ELR (cell line): ENCODE data around the gene TMEM14A.
"Not testable (repeated sequence)": the region's sequence is repeated elsewhere in the genome, so short reads cannot be mapped to it uniquely, and the experiment has no call there.

Source experiments
- DNase-seq: peaks from one replicate; pipeline ENCODE4 v3.0.0-alpha.2; 2015; ENCODE audit warnings: low read depth

TMEM14A gene

DNA sequence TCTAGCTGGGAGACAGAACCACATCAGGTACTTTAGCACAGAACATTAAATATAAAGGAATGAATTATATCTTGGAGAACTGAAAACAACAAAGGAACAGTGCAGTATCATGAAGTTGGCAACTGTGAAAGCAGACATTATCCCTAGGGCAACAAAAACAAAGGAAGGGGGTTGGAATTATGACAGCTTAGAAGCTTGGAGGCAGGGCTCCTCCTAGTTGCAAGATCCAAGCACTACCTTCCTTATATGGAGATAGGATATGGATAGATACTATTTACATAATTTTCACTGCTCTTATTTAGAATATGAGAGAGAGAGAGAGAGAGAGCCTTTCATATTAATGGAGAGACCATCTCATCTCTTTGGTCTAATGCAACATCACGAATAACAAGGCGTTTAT is 27.0 kb downstream of the TMEM14A start:
- DNase-seq: peak; percentile 40

DNA sequence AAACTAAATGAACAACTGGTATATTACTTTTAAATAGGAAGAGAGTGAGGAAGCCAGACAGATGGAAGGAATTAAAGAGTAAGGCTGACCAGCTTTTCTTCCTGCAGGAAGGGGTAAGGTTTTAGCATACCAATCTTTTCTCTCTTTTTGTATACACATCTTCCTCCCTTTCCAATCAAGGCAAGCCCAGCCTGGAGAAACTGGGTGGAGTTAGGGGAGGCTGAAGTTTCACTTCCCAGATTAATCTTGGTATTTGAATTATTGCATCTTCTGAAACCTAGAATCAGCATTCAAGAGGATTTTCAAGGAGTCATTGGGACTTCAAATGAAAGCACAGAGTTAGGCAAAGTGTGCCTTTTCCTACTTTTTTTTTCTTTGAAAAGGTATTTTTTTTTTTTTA is 33.1 kb downstream of the TMEM14A start:
- no peak for DNase-seq

DNA sequence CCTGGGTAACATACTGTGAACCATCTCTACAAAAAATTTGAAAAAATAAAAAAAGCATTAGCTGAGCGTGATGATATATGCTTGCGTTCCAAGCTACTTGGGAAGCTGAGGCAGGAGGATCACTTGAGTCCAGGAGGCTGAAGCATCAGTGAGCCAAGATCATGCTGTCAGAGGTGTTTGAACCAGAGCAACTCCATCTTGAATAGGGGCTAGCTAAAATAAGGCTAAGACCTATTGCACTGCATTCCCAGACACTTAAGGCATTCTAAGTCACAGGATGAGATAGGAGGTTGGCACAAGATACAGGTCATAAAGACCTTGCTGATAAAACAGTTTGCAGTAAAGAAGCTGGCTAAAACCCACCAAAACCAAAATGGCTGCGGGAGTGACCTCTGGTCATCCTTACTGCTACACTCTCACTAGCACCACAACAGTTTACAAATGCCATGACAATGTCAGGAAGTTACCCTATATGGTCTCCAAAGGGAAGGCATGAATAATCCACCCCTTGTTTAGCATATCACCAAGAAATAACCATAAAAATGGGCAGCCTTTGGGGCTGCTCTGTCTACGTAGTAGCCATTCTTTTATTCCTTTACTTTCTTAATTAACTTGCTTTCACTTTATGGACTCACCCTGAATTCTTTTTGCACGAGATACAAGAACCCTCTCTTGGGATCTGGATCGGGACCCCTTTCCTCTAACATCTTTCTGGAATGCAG is 34.0 kb downstream of the TMEM14A start:
- not testable (repeated sequence) for DNase-seq

DNA sequence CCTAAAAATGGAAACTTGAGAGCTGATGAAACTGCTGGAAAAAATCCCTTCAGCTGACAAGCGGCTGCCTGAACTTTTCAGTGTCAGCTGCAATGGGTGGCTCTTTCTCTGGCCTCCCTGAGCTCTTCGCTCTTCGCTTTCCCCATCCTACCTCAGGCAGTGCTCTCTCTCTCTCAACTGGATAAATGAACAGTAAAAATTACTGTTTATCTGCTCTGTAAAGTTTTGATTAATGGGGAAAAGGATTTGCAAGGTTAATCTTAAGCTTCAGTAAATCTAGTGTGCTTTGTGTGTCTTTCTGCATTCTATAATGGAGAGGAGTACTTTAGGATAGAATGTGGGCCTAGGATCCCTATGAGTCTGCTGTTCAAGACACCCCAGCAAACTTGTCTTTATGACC is 35.1 kb downstream of the TMEM14A start:
- no peak for DNase-seq

DNA sequence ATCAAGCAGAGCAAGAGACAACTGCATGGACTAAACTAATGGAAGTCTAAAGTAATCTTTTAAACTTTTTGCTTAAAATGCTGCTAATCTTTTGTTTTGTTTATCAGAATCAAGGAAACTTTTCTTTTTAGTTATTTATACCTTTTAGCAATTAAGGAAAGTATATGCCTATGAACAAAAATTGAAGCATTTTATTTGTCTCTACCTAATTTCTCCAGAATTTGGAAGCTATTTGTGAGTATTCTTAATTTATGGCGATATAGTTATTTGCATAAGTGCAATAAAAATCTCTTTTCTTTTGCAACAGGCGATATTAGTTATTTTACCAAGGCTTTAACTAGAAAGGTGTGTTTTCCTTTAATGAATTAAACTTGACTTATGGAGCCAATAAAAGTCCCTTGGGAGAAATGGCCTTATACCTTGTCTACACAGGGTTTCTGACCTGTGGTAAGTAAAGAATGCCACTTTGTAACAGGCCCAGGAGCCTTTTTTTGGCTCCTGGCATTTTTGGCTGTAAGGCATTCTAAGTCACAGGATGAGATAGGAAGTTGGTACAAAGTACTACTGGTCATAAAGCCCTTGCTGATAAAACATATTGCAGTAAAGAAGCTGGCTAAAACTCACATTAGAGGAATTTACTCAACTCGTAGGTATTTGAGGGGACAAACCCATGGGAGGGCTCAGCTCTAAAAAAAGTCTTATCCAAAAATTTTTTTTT is 37.2 kb downstream of the TMEM14A start:
- DNase-seq: peak; percentile 7

DNA sequence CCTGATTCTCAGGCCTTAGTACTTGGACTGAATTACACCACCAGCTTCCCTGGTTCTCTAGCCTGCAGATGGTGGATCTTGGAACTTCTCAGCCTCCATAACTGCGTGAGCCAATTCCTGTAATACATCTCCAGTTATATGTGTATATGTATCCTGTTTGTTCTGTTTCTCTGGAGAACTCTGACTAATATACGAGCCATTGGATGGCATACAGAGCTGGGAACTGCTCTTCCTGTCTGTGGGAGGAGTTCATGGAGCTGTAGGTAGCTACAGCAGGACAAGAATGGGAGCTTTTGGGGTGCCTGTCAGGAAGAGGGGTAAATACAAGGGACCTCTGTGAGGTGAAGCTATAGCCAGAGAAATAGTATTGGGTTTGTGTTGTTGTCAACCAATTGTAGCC is 41.2 kb downstream of the TMEM14A start:
- peak; percentile 16 for DNase-seq

DNA sequence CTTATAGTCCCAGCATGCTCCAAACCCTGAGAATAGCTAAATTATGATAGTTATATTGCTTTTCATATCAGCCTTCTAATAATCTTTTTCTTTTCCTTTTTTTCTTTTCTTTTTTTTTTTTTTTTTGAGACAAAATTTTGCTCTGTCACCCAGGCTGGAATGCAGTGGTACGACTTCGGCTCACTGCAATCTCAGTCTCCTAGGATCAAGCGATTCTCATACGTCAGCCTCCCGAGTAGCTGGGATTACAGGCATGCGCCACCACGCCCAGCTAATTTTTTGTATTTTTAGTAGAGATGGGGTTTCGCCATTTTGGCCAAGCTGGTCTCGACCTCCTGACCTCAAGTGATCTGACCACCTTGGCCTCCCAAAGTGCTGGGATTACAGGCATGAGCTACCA is 43.8 kb downstream of the TMEM14A start:
- not testable (repeated sequence) for DNase-seq

DNA sequence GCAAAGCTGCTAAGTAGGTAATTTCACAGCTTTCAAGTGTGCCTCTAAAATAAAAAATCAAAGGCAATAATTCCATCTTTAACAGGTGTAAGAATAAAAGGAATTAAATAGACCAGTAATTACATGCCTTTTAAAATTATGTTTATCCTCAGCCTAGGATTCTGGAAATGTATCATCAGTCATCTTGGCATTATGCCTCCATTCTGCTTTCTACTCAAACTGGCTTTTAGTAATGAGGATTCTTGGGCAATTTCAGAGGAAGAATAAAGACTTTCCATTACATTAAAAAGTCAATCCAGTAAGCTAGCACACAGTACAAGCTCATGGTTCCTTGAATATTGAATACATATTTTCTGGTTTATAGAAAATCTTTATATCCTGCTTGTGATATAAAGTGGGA is 47.6 kb downstream of the TMEM14A start:
- no peak for DNase-seq

DNA sequence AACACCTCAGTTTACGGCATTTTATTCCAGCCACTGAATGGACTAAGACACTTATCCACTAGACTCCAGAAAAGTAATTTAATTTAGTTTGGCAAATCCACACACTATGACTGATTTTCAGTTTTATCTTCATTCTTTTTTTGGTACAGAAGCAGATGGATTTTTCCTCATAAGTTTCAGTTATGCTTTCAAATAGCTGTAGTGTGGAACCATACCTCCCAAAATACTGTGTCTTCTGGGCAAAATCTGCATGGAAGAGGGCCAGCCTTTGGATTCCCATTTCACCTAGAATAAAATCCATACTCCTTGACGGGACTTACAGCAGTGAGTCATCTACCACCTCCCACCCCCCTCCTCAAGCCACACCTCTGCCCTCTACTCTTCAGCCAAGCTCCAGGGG is 49.4 kb downstream of the TMEM14A start:
- no peak for DNase-seq

DNA sequence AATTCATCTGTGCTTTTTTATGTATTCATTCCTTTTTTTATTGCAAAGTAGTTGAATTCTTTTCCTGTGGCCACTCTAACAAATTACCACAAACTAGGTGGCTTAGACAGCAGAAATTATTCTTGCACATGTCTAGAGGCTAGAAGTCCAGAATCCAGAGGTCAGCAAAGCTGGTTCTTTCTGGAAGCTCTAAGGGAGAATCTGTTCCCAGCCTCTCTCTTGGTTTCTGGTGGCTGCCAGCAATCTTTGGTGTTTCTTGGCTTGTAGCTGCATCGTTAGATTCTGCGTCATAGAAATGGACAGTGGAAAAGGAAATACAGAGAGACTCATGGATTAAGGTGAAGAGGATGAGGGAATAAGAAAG is 53.1 kb downstream of the TMEM14A start:
- DNase-seq: peak; percentile 37

DNA sequence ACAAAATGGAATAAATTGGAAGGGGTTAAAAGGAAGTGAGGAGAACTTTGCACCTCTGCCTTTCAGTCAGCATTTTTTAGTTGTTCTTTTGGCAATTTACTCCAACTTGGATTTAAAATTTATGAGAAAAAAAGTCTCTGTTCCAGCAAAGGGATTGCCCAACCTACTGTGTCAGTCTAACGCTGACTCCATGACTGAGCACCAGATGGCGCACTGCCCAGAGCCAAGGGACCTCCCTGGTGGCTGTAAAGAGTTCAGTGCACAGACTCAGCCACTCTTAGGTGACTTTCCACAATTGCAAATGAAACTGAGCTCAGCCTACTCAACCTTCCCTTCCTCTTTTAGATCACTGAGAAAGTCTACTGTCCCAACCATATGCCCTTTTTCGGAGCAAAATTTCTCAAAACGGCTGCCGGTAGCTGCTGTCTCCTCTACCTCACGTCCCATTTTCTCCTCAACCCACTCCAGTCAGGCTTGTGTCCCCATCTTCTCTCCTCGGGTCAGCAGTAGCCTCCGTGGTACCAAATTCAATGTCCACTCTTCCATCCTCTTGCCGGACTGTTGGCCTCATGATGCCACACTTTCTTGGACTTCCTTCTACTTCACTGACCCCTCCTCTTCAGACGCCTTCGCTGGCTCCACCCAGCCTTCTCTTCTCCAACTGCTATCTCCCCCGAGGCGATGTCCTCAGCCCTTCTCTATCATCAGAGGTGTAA is 53.7 kb downstream of the TMEM14A start:
- DNase-seq: peak; percentile 78

DNA sequence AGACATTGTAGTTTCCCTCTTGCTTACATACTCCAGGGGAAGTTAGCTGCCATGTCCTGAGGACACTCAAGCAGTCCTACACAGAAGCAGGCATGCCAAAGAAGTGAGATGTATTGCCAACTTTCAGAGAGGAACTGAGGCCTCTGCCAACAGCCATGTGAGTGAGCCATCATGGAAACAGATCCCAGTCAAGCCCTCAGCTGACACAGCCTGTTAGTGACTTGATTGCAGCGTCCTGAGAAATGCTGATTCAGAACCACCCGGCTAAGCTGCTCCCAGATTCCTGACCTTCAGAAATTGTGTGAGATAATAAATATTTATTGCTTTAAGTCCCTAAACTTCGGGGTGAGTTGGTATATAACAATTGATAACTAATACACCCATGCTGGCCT is 54.2 kb downstream of the TMEM14A start:
- DNase-seq: no peak

DNA sequence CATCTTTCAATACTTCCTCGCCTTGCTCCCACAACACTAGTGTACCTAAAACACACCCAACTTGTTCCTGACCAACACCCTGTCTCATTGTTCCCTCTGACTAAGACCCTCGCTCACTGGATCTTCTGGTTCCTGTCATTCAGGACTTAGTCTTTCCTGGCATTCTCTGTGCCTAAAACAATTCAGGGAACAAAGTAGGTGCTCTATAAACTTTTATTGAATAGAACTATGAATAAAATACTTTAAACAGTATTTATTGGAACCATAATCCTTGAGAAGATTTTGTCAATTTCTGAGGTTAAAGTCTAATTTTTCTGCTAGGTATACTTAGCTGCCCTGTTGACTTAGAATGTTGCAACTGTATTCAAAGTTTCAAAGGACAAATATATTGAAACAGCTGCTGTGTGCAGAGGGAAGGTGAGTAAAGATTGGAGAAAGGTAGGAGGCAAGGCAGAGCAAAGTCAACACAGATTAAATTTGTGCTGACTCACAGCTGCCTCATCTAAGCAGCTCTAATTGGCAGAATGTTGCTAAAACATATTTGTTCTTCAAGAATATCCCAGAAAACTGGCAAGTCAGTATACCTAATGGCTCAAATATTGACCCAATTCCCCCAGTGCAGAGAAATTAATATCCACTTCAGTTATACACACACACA is 54.8 kb downstream of the TMEM14A start:
- DNase-seq: peak; percentile 4

DNA sequence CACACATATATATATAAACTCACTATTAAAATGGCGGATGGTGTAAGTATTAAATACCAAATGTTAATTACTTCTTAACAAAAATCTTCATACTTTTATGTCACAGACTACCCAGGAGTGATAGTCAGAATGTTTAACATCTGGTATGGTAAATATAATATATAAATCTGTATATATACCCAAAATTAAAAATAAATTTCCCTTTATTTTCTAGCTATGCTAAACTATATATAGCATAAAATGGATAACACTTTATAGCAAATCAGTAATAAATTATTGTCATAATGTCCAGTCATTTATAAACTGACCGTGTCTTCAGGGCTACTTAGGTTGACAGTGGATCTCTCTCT is 55.3 kb downstream of the TMEM14A start:
- DNase-seq: no peak

DNA sequence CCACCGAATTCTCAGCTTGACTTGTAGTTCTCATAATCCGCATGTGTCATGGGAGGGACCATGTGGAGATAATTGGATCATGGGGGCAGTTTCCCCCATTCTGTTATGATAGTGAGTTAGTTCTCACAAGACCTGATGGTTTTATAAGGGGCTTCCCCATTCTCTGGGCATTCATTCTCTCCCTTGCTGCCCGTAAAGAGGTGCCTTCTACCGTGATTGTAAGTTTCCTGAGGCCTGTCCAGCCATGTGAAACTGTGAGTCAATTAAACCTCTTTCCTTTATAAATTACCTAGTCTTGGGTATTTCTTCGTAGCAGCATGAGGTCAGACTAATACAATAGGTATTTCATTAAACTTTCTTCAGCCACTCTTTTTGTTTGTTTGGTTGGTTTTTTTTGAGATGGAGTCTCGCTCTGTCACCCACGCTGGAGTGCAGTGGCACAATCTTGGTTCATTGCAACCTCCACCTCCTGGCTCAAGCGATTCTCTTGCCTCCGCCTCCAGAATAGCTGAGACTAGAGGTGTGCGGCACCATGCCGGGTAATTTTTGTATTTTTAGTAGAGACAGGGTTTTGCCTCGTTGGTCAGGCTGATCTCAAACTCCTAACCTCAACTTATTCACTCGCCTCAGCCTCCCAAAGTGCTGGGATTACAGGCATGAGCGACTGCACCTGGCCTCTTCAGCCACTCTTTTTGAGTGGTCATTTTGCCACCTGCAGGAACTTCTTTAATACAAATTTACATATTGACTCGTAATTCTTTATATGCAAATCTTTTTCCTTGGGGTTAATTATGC is 56.0 kb downstream of the TMEM14A start:
- DNase-seq: no peak

DNA sequence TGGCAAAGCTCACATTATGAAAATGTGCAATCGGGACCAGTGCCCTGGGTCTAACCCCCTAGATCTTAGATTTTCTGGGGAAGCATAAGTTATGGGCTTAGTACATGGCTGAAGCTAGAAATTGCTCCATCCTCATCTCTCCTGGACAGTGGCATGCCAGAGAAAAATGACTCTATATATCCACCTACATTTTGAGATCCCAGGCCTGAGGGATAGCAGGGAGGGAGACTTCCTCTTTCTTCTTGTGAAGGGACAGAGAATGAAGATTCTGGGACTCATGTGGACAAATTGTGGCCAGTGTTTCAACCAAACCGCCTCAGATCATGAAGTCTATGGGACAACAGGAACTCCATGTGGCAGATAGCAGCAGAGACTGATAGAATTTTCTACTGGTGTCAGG is 57.0 kb downstream of the TMEM14A start:
- no peak for DNase-seq

DNA sequence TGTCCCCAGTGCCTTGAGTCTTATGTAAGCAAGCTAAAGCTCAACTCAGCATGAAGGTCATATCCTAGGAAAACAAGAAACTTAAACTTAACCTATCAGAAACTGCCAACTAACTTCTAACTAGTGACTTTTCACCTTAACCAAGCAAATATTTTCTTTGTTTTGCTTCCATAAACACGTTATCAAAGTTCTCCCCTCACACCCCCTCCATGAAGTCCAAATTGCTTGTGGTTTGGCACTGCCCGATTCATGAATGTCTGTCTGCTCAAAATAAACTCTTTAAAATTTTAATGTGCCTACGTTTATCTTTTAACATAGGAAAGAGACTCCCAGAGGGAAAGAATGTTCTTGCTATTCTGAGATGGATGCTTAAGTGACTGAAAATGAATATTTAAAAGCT is 57.5 kb downstream of the TMEM14A start:
- DNase-seq: no peak

DNA sequence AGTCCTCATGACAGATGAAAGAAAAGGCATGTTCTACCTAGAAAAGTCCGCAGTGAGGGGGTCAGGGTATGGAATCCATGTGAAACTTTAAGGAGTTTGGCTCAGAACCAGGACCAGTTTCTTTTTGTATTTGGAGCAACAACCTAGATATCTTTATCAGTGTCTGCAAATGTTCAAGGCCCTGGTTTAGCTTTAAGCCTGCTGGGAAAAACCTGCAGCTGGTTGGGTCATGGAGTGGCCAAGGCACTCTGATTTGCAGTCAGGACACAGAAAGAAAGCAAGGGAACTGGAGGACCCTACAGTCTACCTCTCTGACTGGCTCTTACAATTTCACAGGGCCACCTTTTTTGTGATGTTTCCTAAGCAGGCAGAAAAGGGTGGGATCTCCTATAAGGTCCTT is 58.7 kb downstream of the TMEM14A start:
- DNase-seq: no peak

DNA sequence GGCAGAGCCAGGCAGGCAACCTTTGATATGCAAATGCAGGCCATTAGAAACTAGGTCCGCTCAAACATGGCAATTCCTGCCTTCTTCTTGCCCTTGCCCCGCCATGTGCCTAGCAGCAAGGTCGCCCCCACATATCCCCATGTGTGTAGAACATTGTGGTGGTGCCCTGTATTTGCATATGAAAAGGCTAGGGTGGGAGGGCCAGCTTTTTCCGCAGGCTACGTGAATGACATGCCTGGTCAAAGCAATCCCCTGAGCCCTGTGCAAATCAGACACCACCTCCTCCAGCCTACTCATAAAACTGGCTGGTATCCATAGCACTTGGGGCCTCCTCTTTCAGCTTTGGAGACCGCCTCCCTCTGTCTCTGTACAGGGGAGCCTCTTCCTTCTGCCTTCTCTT is 60.8 kb downstream of the TMEM14A start:
- no peak for DNase-seq

DNA sequence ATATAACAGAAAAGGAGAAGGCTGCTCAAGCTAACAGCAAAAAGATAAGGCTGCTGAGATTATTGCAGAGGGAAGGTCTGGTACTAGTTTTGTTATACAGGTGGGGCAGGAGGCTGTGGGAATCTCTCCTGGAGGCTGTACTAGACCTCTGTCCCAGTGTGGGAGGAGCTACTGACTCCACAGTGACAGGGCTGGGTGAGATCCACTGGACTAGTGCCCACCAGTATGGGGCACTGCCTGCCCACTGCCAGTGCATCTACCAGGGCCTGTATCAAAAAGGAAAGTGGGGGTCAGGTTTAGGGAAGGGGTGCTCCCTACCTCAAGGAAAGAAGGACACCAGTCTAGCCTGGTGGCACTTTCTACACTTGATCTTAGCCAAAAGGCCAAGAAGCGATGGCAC is 62.3 kb downstream of the TMEM14A start:
- no peak for DNase-seq

DNA sequence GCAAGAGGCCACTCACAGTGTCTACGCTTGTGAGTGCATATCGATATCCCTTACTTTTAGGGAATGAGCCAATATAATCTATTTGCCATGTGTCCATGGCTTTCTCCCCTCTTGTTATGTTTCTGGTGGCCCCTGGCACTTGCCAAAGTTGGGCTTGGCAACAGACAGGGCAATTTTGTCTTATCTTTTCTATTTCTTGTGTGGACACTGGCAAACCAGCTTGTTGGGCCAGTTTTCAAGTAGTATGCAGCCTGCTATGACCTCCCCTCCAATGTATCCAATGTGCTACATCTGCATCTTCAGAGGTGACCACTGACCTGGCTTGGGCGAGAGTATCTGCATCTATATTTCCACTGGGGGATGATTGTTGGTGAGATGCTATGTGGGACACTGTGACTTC is 63.2 kb downstream of the TMEM14A start:
- DNase-seq: no peak

DNA sequence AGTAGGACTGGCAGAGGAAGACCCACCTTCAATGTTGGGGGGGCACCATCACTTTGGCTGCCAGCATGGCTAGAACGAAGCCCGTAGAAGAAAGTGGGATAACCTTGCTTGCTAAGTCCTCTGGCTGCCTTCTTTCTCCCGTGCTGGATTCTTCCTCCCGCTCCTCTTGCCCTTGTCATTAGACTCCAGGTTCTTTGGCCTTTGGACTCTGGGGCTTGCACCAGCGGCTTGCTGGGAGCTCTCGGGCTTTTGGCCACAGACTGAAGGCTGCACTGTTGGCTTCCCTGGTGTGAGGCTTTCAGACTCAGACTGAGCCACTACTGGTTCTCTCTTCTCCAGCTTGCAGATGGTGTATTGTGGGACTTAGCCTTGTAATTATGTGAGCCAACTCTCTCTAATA is 64.2 kb downstream of the TMEM14A start:
- no peak for DNase-seq
